Erythroblast (primary cell): ENCODE data around the gene LYST.

Source experiments
- GATA1 ChIP-seq: IDR thresholded peaks from 2 replicates; pipeline ENCODE4 v1.6.1; 2011; ENCODE audit warnings: low read depth, mild to moderate bottlenecking, control low read depth, low read length, moderate library complexity
- POLR2A ChIP-seq: IDR thresholded peaks from 2 replicates; pipeline ENCODE4 v1.6.1; 2011; ENCODE audit warnings: mild to moderate bottlenecking, low read length

DNA sequence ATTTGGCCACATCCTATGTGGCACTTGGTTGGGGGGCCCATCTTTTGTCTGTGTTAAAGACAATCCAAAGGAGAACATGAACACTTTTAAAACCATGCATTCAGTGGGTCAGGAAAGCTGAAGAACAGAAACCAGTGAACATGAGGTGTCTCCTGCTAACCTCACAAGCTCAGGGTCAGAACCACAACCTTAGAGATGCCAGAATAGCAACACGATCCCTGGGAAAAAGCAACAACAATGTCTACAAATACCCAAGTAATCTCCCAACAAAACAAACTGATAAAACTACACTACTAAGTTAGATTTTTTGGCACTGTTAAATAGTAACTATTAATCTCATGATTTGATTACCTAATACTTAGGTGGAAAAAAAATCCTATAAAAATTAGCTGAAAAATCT is 183.1 kb downstream of the LYST start:
- TF ChIP-seq POLR2A (no peak), GATA1 (no peak)
